HEK293T (cell line): ENCODE measurements around the gene PIK3R4.

ENCODE experiments used
- CTCF ChIA-PET: fragments of 350-600 bp; formaldehyde crosslinking; extraction: SDS; loops from one replicate; lab custom pipeline; 2021; ENCODE audit warnings: antibody characterized with exemption, inconsistent platforms; lab: Yijun Ruan, JAX
- POLR2A ChIA-PET: fragments of 350-600 bp; formaldehyde crosslinking; extraction: SDS; loops from one replicate; lab custom pipeline; 2020; ENCODE audit warnings: antibody characterized with exemption, inconsistent platforms; lab: Yijun Ruan, JAX
- DNase-seq: peaks from one replicate; pipeline ENCODE4 v3.0.0; 2012; ENCODE audit warnings: mixed read lengths; ENCODE audit errors: extremely low spot score
- ARNT ChIP-seq: fragments of 450-650 bp; IDR thresholded peaks from 2 replicates; pipeline ENCODE4 v1.6.1; 2017; ENCODE audit warnings: mild to moderate bottlenecking
- BHLHE40 ChIP-seq: fragments of 450-650 bp; IDR thresholded peaks from 2 replicates; pipeline ENCODE4 v1.6.1; 2016; ENCODE audit warnings: mild to moderate bottlenecking, moderate library complexity, borderline replicate concordance
- CTBP1 ChIP-seq: fragments of 450-650 bp; IDR thresholded peaks from 2 replicates; pipeline ENCODE4 v1.6.1; 2016; ENCODE audit warnings: borderline replicate concordance
- ELF4 ChIP-seq: fragments of 450-650 bp; IDR thresholded peaks from 2 replicates; pipeline ENCODE4 v1.6.1; 2017; ENCODE audit warnings: antibody characterized with exemption
- FOXA1 ChIP-seq: fragments of 450-650 bp; IDR thresholded peaks from 2 replicates; pipeline ENCODE4 v1.6.1; 2016; ENCODE audit warnings: mild to moderate bottlenecking
- FOXK2 ChIP-seq: fragments of 450-650 bp; IDR thresholded peaks from 2 replicates; pipeline ENCODE4 v1.6.1; 2016; ENCODE audit warnings: mild to moderate bottlenecking
- FOXM1 ChIP-seq: fragments of 450-650 bp; IDR thresholded peaks from 2 replicates; pipeline ENCODE4 v1.6.1; 2017; ENCODE audit warnings: mild to moderate bottlenecking, borderline replicate concordance
- HDGF ChIP-seq: fragments of 450-650 bp; IDR thresholded peaks from 2 replicates; pipeline ENCODE4 v1.6.1; 2017; ENCODE audit warnings: antibody characterized with exemption, borderline replicate concordance
- L3MBTL2 ChIP-seq: fragments of 450-650 bp; conservative IDR thresholded peaks from 2 replicates; pipeline ENCODE4 v1.6.1; 2016; ENCODE audit warnings: mild to moderate bottlenecking
- LEF1 ChIP-seq: fragments of 450-650 bp; IDR thresholded peaks from 2 replicates; pipeline ENCODE4 v1.6.1; 2017; ENCODE audit warnings: mild to moderate bottlenecking, borderline replicate concordance
- NFRKB ChIP-seq: fragments of 450-650 bp; IDR thresholded peaks from 2 replicates; pipeline ENCODE4 v1.6.1; 2016; ENCODE audit warnings: mild to moderate bottlenecking, moderate library complexity
- PKNOX1 ChIP-seq: fragments of 450-650 bp; IDR thresholded peaks from 2 replicates; pipeline ENCODE4 v1.6.1; 2016
- SP1 ChIP-seq: fragments of 450-650 bp; IDR thresholded peaks from 2 replicates; pipeline ENCODE4 v1.6.1; 2017
- SUZ12 ChIP-seq: fragments of 450-650 bp; IDR thresholded peaks from 2 replicates; pipeline ENCODE4 v1.6.1; 2016; ENCODE audit warnings: mild to moderate bottlenecking
- TARDBP ChIP-seq: fragments of 450-650 bp; IDR thresholded peaks from 2 replicates; pipeline ENCODE4 v1.6.1; 2016
- ZNF384 ChIP-seq: fragments of 450-650 bp; IDR thresholded peaks from 2 replicates; pipeline ENCODE4 v1.6.1; 2016

Gene PIK3R4

GRCh38 chr3:130635978-130636377 is 110.7 kb downstream of the PIK3R4 start:
- ChIA-PET CTCF (no interaction called here), POLR2A (no interaction called here)
- no peak for DNase-seq
- no peak for TF ChIP-seq PKNOX1
- TF ChIP-seq FOXK2 = no peak

GRCh38 chr3:130635285-130635684 is 111.3 kb downstream of the PIK3R4 start:
- DNase-seq = no peak
- ChIA-PET CTCF (no interaction called here), POLR2A (no interaction called here)
- TF ChIP-seq HDGF (no peak), ELF4 (no peak), TARDBP (no peak), SUZ12 (no peak), SP1 (no peak), FOXM1 (no peak), BHLHE40 (no peak), ZNF384 (no peak), ARNT (no peak), FOXK2 (no peak), CTBP1 (no peak), FOXA1 (no peak), NFRKB (no peak), L3MBTL2 (no peak), LEF1 (no peak), PKNOX1 (no peak)
